Fibroblast of lung (primary cell): ENCODE measurements around the gene NKAIN1. TPM values are rescaled to one million over a fixed set of nuclear protein-coding genes. Genes with fewer than 3 reads are reported as not detected.

Experiments used
- DNase-seq, 2 donors: peaks; one replicate each; pipeline versions ENCODE4 v3.0.0 to v3.0.0-alpha.2; 2010; ENCODE audit warnings: low read depth in 2 of 2
- H2AFZ ChIP-seq: 2 replicates; pipeline ENCODE4 v1.5.1; 2012; ENCODE audit warnings: low read length, control low read depth, inconsistent platforms
- H3K27ac ChIP-seq: 2 replicates; pipeline ENCODE4 v1.5.1; 2011; ENCODE audit warnings: low read length, control low read depth; ENCODE audit not compliant: insufficient read depth
- H3K27me3 ChIP-seq: 2 replicates; pipeline ENCODE4 v1.5.1; 2011; ENCODE audit warnings: mild to moderate bottlenecking, low read length; ENCODE audit not compliant: control insufficient read depth, insufficient read depth
- H3K36me3 ChIP-seq: 2 replicates; pipeline ENCODE4 v1.5.1; 2011; ENCODE audit warnings: low read length; ENCODE audit not compliant: control insufficient read depth, insufficient read depth
- H3K4me1 ChIP-seq: 2 replicates; pipeline ENCODE4 v1.5.1; 2011; ENCODE audit warnings: low read length; ENCODE audit not compliant: control insufficient read depth, insufficient read depth; ENCODE audit errors: extremely low read depth
- H3K4me2 ChIP-seq: 2 replicates; pipeline ENCODE4 v1.5.1; 2011; ENCODE audit warnings: low read length, control low read depth; ENCODE audit not compliant: insufficient read depth; ENCODE audit errors: extremely low read depth
- H3K4me3 ChIP-seq, 4 experiments: fragments of 200-600 bp in 1 of 4; sonication (generic) in 1 of 4; replicated peaks in 1 of 4; 2 replicates each; pipeline ENCODE4 v1.5.1; 2011 to 2016; ENCODE audit warnings: low read length in 4 of 4, low read depth in 3 of 4, mild to moderate bottlenecking in 3 of 4, control low read depth in 2 of 4, inconsistent platforms in 1 of 4, mixed read lengths in 1 of 4; ENCODE audit not compliant: insufficient read depth in 1 of 4; ENCODE audit errors: control extremely low read depth in 1 of 4
- H3K79me2 ChIP-seq: 2 replicates; pipeline ENCODE4 v1.5.1; 2012; ENCODE audit warnings: mild to moderate bottlenecking, low read length, inconsistent platforms; ENCODE audit not compliant: control insufficient read depth, insufficient read depth
- H3K9ac ChIP-seq: 2 replicates; pipeline ENCODE4 v1.5.1; 2011; ENCODE audit warnings: mild to moderate bottlenecking, low read length, control low read depth; ENCODE audit not compliant: insufficient read depth
- H3K9me3 ChIP-seq: 2 replicates; pipeline ENCODE4 v1.5.1; 2012; ENCODE audit warnings: low read depth, low read length; ENCODE audit not compliant: control insufficient read depth, insufficient read depth
- H4K20me1 ChIP-seq: 2 replicates; pipeline ENCODE4 v1.5.1; 2011; ENCODE audit warnings: low read length; ENCODE audit not compliant: control insufficient read depth, insufficient read depth; ENCODE audit errors: extremely low read depth
- EZH2 ChIP-seq: IDR thresholded peaks from 2 replicates; pipeline ENCODE4 v1.5.1; 2012; ENCODE audit warnings: low read length, control low read depth, mild to moderate bottlenecking; ENCODE audit errors: missing control alignments
- polyA plus RNA-seq, 2 donors: library from polyadenylated mRNA; depleted of rRNA in 1 of 2; stranded (reverse) in 1 of 2; unstranded in 1 of 2; fragments of >200 nt; gene quantifications; 2 replicates each; pipeline ENCODE4 v1.2.1, GENCODE V29; 2011 to 2012; ENCODE audit warnings: missing spikeins in 1 of 2
- total RNA-seq: library from RNA; depleted of rRNA; stranded (reverse); fragments of >200 nt; gene quantifications from 2 replicates; pipeline ENCODE4 v1.2.1, GENCODE V29; 2014
- TF ChIP-seq, protein P1 (sequence below), 2 donors: IDR thresholded peaks in 1 of 2; conservative IDR thresholded peaks in 1 of 2; 1 replicate in 1 of 2; 2 replicates in 1 of 2; pipeline ENCODE4 v1.5.1; 2011 to 2012; ENCODE audit warnings: low read length in 2 of 2, control low read depth in 1 of 2, inconsistent platforms in 1 of 2, low read depth in 1 of 2, mild to moderate bottlenecking in 1 of 2

Gene NKAIN1
- total and polyA plus RNA-seq, 2 donors (not counting 1 experiment from before 2014, with no cell fraction given), result 0.07 to 0.17 TPM

DNA sequence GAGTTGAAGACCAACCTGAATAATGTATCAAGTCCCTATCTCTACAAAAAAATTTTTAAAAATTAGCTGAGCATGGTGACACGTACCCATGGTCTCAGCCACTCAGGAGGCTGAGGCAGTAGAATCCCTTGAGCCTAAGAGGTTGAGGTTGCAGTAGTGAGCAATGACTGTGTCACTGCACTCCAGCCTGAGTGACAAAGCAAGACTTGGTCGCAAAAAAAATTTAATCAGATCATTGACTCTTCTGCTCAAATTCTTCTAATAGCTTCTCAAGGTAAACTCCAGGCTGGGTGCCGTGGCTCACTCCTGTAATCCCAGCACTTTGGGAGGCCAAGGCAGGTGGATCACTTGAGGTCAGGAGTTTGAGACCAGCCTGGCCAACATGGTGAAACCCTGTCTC, 88.3 kb downstream of the NKAIN1 start:
- no peak overlapping the region for H3K4me2 ChIP-seq
- DNase-seq, result no peak
- no peak overlapping the region for H3K9ac ChIP-seq
- H4K20me1 ChIP-seq, result no peaks in the 10 kb centered on the region
- no peaks in the 10 kb centered on the region for H3K36me3 ChIP-seq
- no peaks in the 10 kb centered on the region for H3K79me2 ChIP-seq
- H3K4me1 ChIP-seq, result peaks cover 3% of the 10 kb centered on the region
- TF ChIP-seq EZH2, result no peak
- TF ChIP-seq, protein P1, sequence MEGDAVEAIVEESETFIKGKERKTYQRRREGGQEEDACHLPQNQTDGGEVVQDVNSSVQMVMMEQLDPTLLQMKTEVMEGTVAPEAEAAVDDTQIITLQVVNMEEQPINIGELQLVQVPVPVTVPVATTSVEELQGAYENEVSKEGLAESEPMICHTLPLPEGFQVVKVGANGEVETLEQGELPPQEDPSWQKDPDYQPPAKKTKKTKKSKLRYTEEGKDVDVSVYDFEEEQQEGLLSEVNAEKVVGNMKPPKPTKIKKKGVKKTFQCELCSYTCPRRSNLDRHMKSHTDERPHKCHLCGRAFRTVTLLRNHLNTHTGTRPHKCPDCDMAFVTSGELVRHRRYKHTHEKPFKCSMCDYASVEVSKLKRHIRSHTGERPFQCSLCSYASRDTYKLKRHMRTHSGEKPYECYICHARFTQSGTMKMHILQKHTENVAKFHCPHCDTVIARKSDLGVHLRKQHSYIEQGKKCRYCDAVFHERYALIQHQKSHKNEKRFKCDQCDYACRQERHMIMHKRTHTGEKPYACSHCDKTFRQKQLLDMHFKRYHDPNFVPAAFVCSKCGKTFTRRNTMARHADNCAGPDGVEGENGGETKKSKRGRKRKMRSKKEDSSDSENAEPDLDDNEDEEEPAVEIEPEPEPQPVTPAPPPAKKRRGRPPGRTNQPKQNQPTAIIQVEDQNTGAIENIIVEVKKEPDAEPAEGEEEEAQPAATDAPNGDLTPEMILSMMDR (conservative IDR thresholded peaks at IDR 0.05 in 1 of 2, IDR thresholded peaks at IDR 0.05 in 1 of 2; ENCODE audit: low read depth in 1 of 2, low read length in 2 of 2), result no peak
- H3K27ac ChIP-seq, result no peak overlapping the region
- no peaks in the 10 kb centered on the region for H3K9me3 ChIP-seq
- H3K4me3 ChIP-seq, result no peak overlapping the region
- no peaks in the 10 kb centered on the region for H3K27me3 ChIP-seq
- H2AFZ ChIP-seq, result no peak overlapping the region

DNA sequence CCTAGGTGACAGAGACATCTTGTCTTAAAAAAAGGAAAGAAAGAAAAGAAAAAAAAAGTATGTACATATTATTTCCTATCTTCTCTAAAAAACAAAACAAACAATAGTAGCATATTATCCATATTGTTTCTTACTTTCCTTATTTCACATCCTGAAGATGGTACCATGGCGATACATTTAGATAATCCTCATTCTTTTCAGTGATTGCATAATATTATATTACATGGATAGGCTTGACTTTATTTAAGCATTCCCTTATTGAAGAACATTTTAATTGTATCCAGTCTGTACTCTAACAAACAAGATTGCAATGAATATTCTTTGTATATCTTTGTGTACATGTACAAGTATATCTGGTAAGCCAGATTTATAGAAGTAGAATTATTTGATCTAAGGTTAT, 91.3 kb downstream of the NKAIN1 start:
- no peaks in the 10 kb centered on the region for H3K9me3 ChIP-seq
- TF ChIP-seq, protein P1 (conservative IDR thresholded peaks at IDR 0.05 in 1 of 2, IDR thresholded peaks at IDR 0.05 in 1 of 2; ENCODE audit: low read depth in 1 of 2, low read length in 2 of 2), result no peak
- TF ChIP-seq EZH2, result no peak
- DNase-seq, result no peak
- no peak overlapping the region for H3K27ac ChIP-seq
- no peak overlapping the region for H3K9ac ChIP-seq
- H2AFZ ChIP-seq, result no peak overlapping the region
- H4K20me1 ChIP-seq, result no peaks in the 10 kb centered on the region
- H3K79me2 ChIP-seq, result no peaks in the 10 kb centered on the region
- peaks cover 3% of the 10 kb centered on the region for H3K4me1 ChIP-seq
- H3K4me3 ChIP-seq, result no peak overlapping the region
- no peaks in the 10 kb centered on the region for H3K36me3 ChIP-seq
- H3K27me3 ChIP-seq, result no peaks in the 10 kb centered on the region
- H3K4me2 ChIP-seq, result no peak overlapping the region

DNA sequence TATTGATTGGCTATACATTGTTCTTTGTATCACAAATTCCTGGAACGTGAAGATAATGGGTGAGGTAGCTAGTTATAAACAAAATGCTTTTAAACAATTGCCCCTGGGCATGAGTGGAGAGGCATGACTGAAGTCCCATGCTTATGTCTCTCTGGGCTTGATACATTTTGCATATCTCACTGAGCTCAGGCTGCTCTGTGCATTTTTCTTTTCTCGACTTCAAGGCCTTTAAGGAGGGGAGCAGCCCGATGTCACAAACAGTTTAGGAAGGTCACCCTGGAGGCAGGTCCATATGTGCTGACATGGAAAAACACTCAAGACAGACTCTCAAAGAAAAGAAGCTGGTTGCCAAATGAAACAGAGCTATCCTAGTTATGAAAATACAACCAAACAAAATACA, 94.0 kb downstream of the NKAIN1 start:
- H3K36me3 ChIP-seq, result no peaks in the 10 kb centered on the region
- no peak overlapping the region for H3K27ac ChIP-seq
- H2AFZ ChIP-seq, result no peak overlapping the region
- H3K4me1 ChIP-seq, result no peaks in the 10 kb centered on the region
- H3K27me3 ChIP-seq, result no peaks in the 10 kb centered on the region
- no peak for DNase-seq
- no peak overlapping the region for H3K9ac ChIP-seq
- H3K4me2 ChIP-seq, result no peak overlapping the region
- no peak overlapping the region for H3K4me3 ChIP-seq
- H4K20me1 ChIP-seq, result no peaks in the 10 kb centered on the region
- TF ChIP-seq, protein P1 (conservative IDR thresholded peaks at IDR 0.05 in 1 of 2, IDR thresholded peaks at IDR 0.05 in 1 of 2; ENCODE audit: low read depth in 1 of 2, low read length in 2 of 2), result no peak
- no peaks in the 10 kb centered on the region for H3K79me2 ChIP-seq
- H3K9me3 ChIP-seq, result no peaks in the 10 kb centered on the region
